Endothelial cell of umbilical vein (primary cell): ENCODE data around the gene UBL3. TPM values are rescaled to one million over a fixed set of nuclear protein-coding genes. Genes with fewer than 3 reads are reported as not detected.

Source experiments
- BruUV-seq: library from RNA; stranded (reverse); fragments of 400-500 nt; replicated peaks from 2 replicates; lab custom pipeline; 2021; lab: Mats Ljungman, UMichigan
- CTCF ChIA-PET: fragments of 300-600, 350-600 bp; sonication (Branson Sonifier 250); formaldehyde crosslinking; loops from one replicate; lab custom pipeline; 2021; ENCODE audit warnings: antibody characterized with exemption, inconsistent platforms; lab: Charles Lee
- POLR2A ChIA-PET: fragments of 300-600, 350-600 bp; sonication (Branson Sonifier 250); formaldehyde crosslinking; loops from one replicate; lab custom pipeline; 2021; ENCODE audit warnings: antibody characterized with exemption, inconsistent platforms; lab: Charles Lee
- DNase-seq: peaks from one replicate; pipeline ENCODE4 v3.0.0-alpha.2; 2011; ENCODE audit warnings: low read depth, low spot score
- FAIRE-seq: peaks from 2 replicates; lab custom pipeline; 2011; peaks lifted over from hg19 to GRCh38; lab: Jason Lieb, UNC
- H2AFZ ChIP-seq: 2 replicates; pipeline ENCODE4 v1.6.0; 2012; ENCODE audit warnings: low read depth, low read length, control low read depth, inconsistent platforms
- H3K27ac ChIP-seq: 2 replicates; pipeline ENCODE4 v1.5.1; 2011; ENCODE audit warnings: low read depth, mild to moderate bottlenecking, control low read depth, low read length, moderate library complexity; ENCODE audit not compliant: insufficient read depth
- H3K27me3 ChIP-seq, 2 experiments: 2 replicates each; pipeline versions ENCODE4 v1.6.0 to v1.6.1; 2011; ENCODE audit warnings: low read length in 2 of 2, mixed read lengths in 1 of 2; ENCODE audit not compliant: control insufficient read depth in 2 of 2, insufficient read depth in 2 of 2
- H3K36me3 ChIP-seq, 2 experiments: 2 replicates in 1 of 2; 3 replicates in 1 of 2; pipeline ENCODE4 v1.5.1; 2011; ENCODE audit warnings: low read length in 2 of 2, mild to moderate bottlenecking in 1 of 2, moderate library complexity in 1 of 2; ENCODE audit not compliant: control insufficient read depth in 2 of 2, insufficient read depth in 2 of 2; ENCODE audit errors: extremely low read depth in 1 of 2
- H3K4me1 ChIP-seq: 3 replicates; pipeline ENCODE4 v1.5.1; 2011; ENCODE audit warnings: mild to moderate bottlenecking, low read length; ENCODE audit not compliant: control insufficient read depth, insufficient read depth; ENCODE audit errors: extremely low read depth
- H3K4me2 ChIP-seq: 2 replicates; pipeline ENCODE4 v1.6.1; 2011; ENCODE audit warnings: low read length, control low read depth, mixed read lengths; ENCODE audit not compliant: insufficient read depth
- H3K4me3 ChIP-seq, 3 experiments: fragments of 200-600 bp in 1 of 3; sonication (generic), shearing (Covaris generic) in 1 of 3; replicated peaks in 1 of 3; 2 replicates each; pipeline ENCODE4 v1.5.1; 2011 to 2016; ENCODE audit warnings: control low read depth in 3 of 3, low read length in 3 of 3, mild to moderate bottlenecking in 2 of 3, inconsistent platforms in 1 of 3, low read depth in 1 of 3, moderate library complexity in 1 of 3; ENCODE audit not compliant: insufficient read depth in 1 of 3
- H3K79me2 ChIP-seq: 2 replicates; pipeline ENCODE4 v1.6.0; 2012; ENCODE audit warnings: low read length, inconsistent platforms; ENCODE audit not compliant: control insufficient read depth, insufficient read depth
- H3K9ac ChIP-seq: replicated peaks from 2 replicates; pipeline ENCODE3; 2011; ENCODE audit warnings: low read length, control low read depth; ENCODE audit not compliant: insufficient read depth; ENCODE audit errors: extremely low read depth
- H3K9me1 ChIP-seq: replicated peaks from 3 replicates; pipeline ENCODE4 v1.6.0; 2011; ENCODE audit warnings: mild to moderate bottlenecking, low read length; ENCODE audit not compliant: control insufficient read depth, insufficient read depth; ENCODE audit errors: extremely low read depth
- H3K9me3 ChIP-seq: replicated peaks from 2 replicates; pipeline ENCODE4 v1.5.1; 2012; ENCODE audit warnings: low read length, inconsistent platforms; ENCODE audit not compliant: control insufficient read depth, insufficient read depth
- H4K20me1 ChIP-seq: replicated peaks from 2 replicates; pipeline ENCODE3; 2011; ENCODE audit warnings: mild to moderate bottlenecking, low read length; ENCODE audit not compliant: control insufficient read depth, insufficient read depth; ENCODE audit errors: extremely low read depth
- EZH2 ChIP-seq: IDR thresholded peaks from 2 replicates; pipeline ENCODE4 v1.6.1; 2012; ENCODE audit warnings: borderline replicate concordance, low read depth, mild to moderate bottlenecking, moderate library complexity, low read length, inconsistent platforms; ENCODE audit not compliant: severe bottlenecking
- FOS ChIP-seq: IDR thresholded peaks from 2 replicates; pipeline ENCODE4 v1.6.1; 2011; ENCODE audit warnings: mild to moderate bottlenecking, low read length, moderate library complexity, borderline replicate concordance; ENCODE audit not compliant: insufficient read depth
- GATA2 ChIP-seq: IDR thresholded peaks from 2 replicates; pipeline ENCODE4 v1.7.0; 2011; ENCODE audit warnings: low read depth, mild to moderate bottlenecking, moderate library complexity, mixed read lengths, low read length; ENCODE audit not compliant: insufficient read length, insufficient read depth
- JUN ChIP-seq: IDR thresholded peaks from 2 replicates; pipeline ENCODE4 v1.6.1; 2011; ENCODE audit warnings: borderline replicate concordance, low read depth; ENCODE audit not compliant: insufficient read length, insufficient read depth
- MYC ChIP-seq: IDR thresholded peaks from one replicate; pipeline ENCODE4 v1.6.1; 2011; ENCODE audit warnings: mild to moderate bottlenecking, low read depth, low read length
- POLR2AphosphoS5 ChIP-seq: IDR thresholded peaks from 2 replicates; pipeline ENCODE4 v1.6.1; 2012; ENCODE audit warnings: low read depth, mild to moderate bottlenecking, control low read depth, low read length, moderate library complexity; ENCODE audit not compliant: insufficient read depth
- dilution Hi-C: fragments of 300-500 bp; cut with MboI; formaldehyde crosslinking; loops from one replicate; pipeline ENCODE4 v1.15.0; 2019; ENCODE audit warnings: low sequenced_read_pairs; ENCODE audit not compliant: extremely low pct_ligation_motif_present
- intact Hi-C: fragments of 100-400 bp; cut with micrococcal nuclease; formaldehyde crosslinking; loops from one replicate; pipeline ENCODE4 v1.10.0; 2022
- polyA plus RNA-seq, 4 experiments: library from polyadenylated mRNA; depleted of rRNA in 3 of 4; stranded (reverse) in 3 of 4; unstranded in 1 of 4; fragments of >200 nt; gene quantifications; 2 replicates each; pipeline versions ENCODE4 v1.2.1 to v1.2.3, GENCODE V29; 2011 to 2012; ENCODE audit warnings: missing spikeins in 1 of 4
- total RNA-seq: library from RNA; stranded (reverse); gene quantifications from 2 replicates; pipeline ENCODE4 v1.2.3, GENCODE V29; 2021
- TF ChIP-seq, protein P1 (sequence below): IDR thresholded peaks from 2 replicates; pipeline ENCODE4 v1.6.1; 2011; ENCODE audit not compliant: insufficient read depth, insufficient read length
- TF ChIP-seq, protein P2 (sequence below), 2 donors: IDR thresholded peaks; 1 replicate in 1 of 2; 2 replicates in 1 of 2; pipeline ENCODE4 v1.5.1; 2011; ENCODE audit warnings: low read length in 2 of 2, mild to moderate bottlenecking in 2 of 2, moderate library complexity in 2 of 2, control low read depth in 1 of 2, inconsistent platforms in 1 of 2, low read depth in 1 of 2; ENCODE audit not compliant: insufficient read depth in 1 of 2; ENCODE audit errors: extremely low read depth in 1 of 2

The UBL3 gene
- total and polyA plus RNA-seq, 2 donors (not counting 3 experiments of a cell fraction or from before 2014, with no cell fraction given): 4.8 to 11.8 TPM

DNA sequence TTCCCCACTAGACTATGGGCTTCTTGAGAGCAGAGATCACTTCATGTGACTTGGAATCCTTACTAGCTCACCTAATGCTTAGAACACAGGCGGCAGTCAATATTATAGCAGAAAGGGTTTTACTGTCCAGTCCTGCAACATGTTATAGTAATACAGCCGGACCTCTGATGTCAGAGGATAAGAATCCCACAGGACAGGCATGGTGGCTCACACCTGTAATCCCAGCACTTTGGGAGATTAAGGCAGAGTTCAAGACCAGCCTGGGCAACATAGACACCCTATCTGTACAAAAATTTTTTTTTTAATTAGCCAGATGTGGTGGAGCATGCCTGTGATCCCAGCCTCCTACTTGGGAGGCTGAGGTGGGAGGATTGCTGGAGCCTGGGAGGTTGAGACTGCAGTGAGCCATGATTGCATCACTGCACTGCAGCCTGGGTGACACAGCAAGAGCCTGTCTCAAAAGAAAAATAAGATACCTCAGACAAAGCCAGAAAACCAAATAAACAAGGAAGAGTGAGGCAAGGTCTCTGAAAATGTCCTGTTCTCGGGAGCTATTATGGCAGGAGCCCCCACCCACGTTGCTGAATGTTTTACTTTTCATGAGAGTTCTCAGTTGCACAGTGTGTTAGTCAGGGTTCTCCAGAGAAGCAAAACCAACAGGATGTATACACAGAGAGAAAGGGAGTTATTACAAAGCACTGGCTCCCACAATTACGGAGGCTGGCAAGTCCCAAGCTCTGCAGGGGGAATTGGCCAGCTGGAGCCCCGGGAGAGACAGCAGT lies 100.8 kb downstream of the UBL3 start:
- BruUV-seq: no TSS peak

More for the DNA sequence above, 100.8 kb downstream of the UBL3 start:
- FAIRE-seq (no peak), DNase-seq (no peak)
- intact Hi-C loops: no loop called here
- Histone ChIP-seq H3K79me2 (no peaks in the 10 kb centered on the region), H3K4me2 (no peak overlapping the region), H3K9ac (no peak overlapping the region), H3K9me3 (no peaks in the 10 kb centered on the region), H3K4me3 (no peak overlapping the region), H2AFZ (no peak overlapping the region), H3K9me1 (no peaks in the 10 kb centered on the region), H4K20me1 (no peaks in the 10 kb centered on the region), H3K27me3 (peaks cover 0 to 6% of the 10 kb centered on the region in 2 experiments), H3K27ac (no peak overlapping the region), H3K4me1 (no peaks in the 10 kb centered on the region), H3K36me3 (no peaks in the 10 kb centered on the region)
- TF ChIP-seq, protein P1, sequence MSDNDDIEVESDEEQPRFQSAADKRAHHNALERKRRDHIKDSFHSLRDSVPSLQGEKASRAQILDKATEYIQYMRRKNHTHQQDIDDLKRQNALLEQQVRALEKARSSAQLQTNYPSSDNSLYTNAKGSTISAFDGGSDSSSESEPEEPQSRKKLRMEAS: no peak
- TF ChIP-seq EZH2: no peak
- no peak for TF ChIP-seq MYC
- TF ChIP-seq, protein P2, sequence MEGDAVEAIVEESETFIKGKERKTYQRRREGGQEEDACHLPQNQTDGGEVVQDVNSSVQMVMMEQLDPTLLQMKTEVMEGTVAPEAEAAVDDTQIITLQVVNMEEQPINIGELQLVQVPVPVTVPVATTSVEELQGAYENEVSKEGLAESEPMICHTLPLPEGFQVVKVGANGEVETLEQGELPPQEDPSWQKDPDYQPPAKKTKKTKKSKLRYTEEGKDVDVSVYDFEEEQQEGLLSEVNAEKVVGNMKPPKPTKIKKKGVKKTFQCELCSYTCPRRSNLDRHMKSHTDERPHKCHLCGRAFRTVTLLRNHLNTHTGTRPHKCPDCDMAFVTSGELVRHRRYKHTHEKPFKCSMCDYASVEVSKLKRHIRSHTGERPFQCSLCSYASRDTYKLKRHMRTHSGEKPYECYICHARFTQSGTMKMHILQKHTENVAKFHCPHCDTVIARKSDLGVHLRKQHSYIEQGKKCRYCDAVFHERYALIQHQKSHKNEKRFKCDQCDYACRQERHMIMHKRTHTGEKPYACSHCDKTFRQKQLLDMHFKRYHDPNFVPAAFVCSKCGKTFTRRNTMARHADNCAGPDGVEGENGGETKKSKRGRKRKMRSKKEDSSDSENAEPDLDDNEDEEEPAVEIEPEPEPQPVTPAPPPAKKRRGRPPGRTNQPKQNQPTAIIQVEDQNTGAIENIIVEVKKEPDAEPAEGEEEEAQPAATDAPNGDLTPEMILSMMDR (IDR thresholded peaks at IDR 0.05; ENCODE audit: extremely low read depth in 1 of 2, insufficient read depth in 1 of 2, low read depth in 1 of 2, low read length in 2 of 2): no peak
- no peak for TF ChIP-seq GATA2
- TF ChIP-seq JUN: no peak
- TF ChIP-seq POLR2AphosphoS5: no peak
- TF ChIP-seq FOS: no peak
- dilution Hi-C loops: no loop called here
- ChIA-PET CTCF (no interaction called here), POLR2A (no interaction called here)
